ENCODE data around the gene VAV3. TPM values are rescaled to one million over a fixed set of nuclear protein-coding genes. Genes with fewer than 3 reads are reported as not detected.

Gene VAV3
- total and polyA plus RNA-seq, 4 donors, result 1.7 to 14.4 (median 7.6) TPM

DNA sequence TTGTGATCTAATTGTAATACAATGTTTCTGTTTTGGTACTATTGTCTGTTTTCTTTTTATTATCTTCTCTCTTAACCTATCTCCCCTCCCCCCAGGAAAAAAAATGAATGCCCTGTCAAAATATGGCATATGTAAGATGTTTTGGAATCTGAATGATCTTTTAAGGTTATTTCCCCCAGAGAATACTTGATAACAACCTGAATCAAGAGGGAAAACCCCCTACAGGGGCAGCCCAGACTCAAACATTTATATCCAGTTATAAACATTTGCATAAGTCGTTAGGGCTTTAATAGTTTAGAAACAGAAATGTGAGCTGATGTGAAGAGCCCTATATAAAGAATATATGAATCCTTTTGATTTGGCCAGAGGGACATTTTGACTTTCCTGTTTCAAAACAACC lies 169.5 kb downstream of the VAV3 start:
- Histone ChIP-seq H3K9ac (ENCODE audit: insufficient read depth in 1 of 2, low read length in 2 of 2) (no peak overlapping the region), H3K9me3 (ENCODE audit: control insufficient read depth in 4 of 4, insufficient read depth in 3 of 4, low read length in 3 of 4) (no peaks in the 10 kb centered on the region), H3K4me1 (ENCODE audit: control insufficient read depth in 5 of 5, insufficient read depth in 5 of 5, low read length in 5 of 5) (no peaks in the 10 kb centered on the region), H3K27ac (ENCODE audit: low read depth in 1 of 2, low read length in 1 of 2) (no peak overlapping the region), H3K27me3 (ENCODE audit: control insufficient read depth in 3 of 3, insufficient read depth in 3 of 3, low read length in 2 of 3) (no peaks in the 10 kb centered on the region), H3K36me3 (ENCODE audit: control insufficient read depth in 4 of 4, insufficient read depth in 4 of 4, low read length in 4 of 4) (no peaks in the 10 kb centered on the region), H3K4me3 (no peak overlapping the region)
- DNase-seq (no peak), ATAC-seq (ENCODE audit: insufficient read depth, low FRiP score) (no peak)
- TF ChIP-seq, protein P1, sequence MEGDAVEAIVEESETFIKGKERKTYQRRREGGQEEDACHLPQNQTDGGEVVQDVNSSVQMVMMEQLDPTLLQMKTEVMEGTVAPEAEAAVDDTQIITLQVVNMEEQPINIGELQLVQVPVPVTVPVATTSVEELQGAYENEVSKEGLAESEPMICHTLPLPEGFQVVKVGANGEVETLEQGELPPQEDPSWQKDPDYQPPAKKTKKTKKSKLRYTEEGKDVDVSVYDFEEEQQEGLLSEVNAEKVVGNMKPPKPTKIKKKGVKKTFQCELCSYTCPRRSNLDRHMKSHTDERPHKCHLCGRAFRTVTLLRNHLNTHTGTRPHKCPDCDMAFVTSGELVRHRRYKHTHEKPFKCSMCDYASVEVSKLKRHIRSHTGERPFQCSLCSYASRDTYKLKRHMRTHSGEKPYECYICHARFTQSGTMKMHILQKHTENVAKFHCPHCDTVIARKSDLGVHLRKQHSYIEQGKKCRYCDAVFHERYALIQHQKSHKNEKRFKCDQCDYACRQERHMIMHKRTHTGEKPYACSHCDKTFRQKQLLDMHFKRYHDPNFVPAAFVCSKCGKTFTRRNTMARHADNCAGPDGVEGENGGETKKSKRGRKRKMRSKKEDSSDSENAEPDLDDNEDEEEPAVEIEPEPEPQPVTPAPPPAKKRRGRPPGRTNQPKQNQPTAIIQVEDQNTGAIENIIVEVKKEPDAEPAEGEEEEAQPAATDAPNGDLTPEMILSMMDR (IDR thresholded peaks at IDR 0.05; ENCODE audit: control extremely low read depth, extremely low read depth), result no peak
- 58 to 60% methylated on average over 1 of the region's 1 CpG for WGBS, 2 donors

- Histone ChIP-seq H3K9ac (ENCODE audit: insufficient read depth in 1 of 2, low read length in 2 of 2) (no peak overlapping the region), H3K36me3 (ENCODE audit: control insufficient read depth in 4 of 4, insufficient read depth in 4 of 4, low read length in 4 of 4) (no peaks in the 10 kb centered on the region), H3K4me1 (ENCODE audit: control insufficient read depth in 5 of 5, insufficient read depth in 5 of 5, low read length in 5 of 5) (no peaks in the 10 kb centered on the region), H3K27me3 (ENCODE audit: control insufficient read depth in 3 of 3, insufficient read depth in 3 of 3, low read length in 2 of 3) (no peaks in the 10 kb centered on the region), H3K9me3 (ENCODE audit: control insufficient read depth in 4 of 4, insufficient read depth in 3 of 4, low read length in 3 of 4) (no peaks in the 10 kb centered on the region), H3K27ac (ENCODE audit: low read depth in 1 of 2, low read length in 1 of 2) (no peak overlapping the region), H3K4me3 (no peak overlapping the region)
- ATAC-seq (ENCODE audit: insufficient read depth, low FRiP score), result no peak
- TF ChIP-seq, protein P1 (IDR thresholded peaks at IDR 0.05; ENCODE audit: control extremely low read depth, extremely low read depth), result no peak
- no peak for DNase-seq
- WGBS, 2 donors, result 87 to 88% methylated on average over 2 of the region's 2 CpGs
Measured at GRCh38 chr1:107794571-107794970, 170.4 kb downstream of the VAV3 start.

DNA sequence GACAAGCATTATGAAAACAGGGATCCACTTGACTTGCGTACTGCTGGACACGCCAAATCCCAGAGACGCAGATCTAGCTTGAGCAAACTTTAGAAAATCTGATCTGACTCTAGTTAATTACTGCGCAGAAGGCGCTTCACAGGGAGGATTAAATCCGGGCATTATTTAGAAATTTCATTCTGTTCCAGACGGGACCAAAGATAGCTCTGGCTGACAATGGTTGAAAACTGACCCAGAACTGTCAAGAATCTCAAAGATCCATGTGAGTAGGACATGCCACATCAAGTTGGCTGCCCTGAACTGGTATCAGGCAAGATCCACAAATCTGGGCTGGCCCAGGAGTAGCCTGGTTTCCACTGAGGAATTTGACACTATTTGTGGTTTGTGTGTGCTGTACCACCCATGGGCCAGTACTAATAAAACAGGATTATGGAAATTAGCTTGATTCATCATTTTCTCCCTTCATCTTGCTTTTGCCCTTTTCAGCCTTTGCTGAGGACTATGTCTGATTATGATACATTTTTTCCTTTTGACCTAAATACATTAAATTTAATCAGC lies 171.0 kb downstream of the VAV3 start:
- Histone ChIP-seq H3K4me1 (ENCODE audit: control insufficient read depth in 5 of 5, insufficient read depth in 5 of 5, low read length in 5 of 5) (peaks cover 0 to under 1% (median 0%) of the 10 kb centered on the region in 5 donors), H3K9ac (ENCODE audit: insufficient read depth in 1 of 2, low read length in 2 of 2) (no peak overlapping the region), H3K27ac (ENCODE audit: low read depth in 1 of 2, low read length in 1 of 2) (no peak overlapping the region), H3K4me3 (no peak overlapping the region), H3K9me3 (ENCODE audit: control insufficient read depth in 4 of 4, insufficient read depth in 3 of 4, low read length in 3 of 4) (no peaks in the 10 kb centered on the region), H3K27me3 (ENCODE audit: control insufficient read depth in 3 of 3, insufficient read depth in 3 of 3, low read length in 2 of 3) (no peaks in the 10 kb centered on the region), H3K36me3 (ENCODE audit: control insufficient read depth in 4 of 4, insufficient read depth in 4 of 4, low read length in 4 of 4) (no peaks in the 10 kb centered on the region)
- DNase-seq (no peak), ATAC-seq (ENCODE audit: insufficient read depth, low FRiP score) (no peak)
- 95 to 98% methylated on average over 7 of the region's 7 CpGs for WGBS, 2 donors
- TF ChIP-seq, protein P1 (IDR thresholded peaks at IDR 0.05; ENCODE audit: control extremely low read depth, extremely low read depth), result no peak

DNA sequence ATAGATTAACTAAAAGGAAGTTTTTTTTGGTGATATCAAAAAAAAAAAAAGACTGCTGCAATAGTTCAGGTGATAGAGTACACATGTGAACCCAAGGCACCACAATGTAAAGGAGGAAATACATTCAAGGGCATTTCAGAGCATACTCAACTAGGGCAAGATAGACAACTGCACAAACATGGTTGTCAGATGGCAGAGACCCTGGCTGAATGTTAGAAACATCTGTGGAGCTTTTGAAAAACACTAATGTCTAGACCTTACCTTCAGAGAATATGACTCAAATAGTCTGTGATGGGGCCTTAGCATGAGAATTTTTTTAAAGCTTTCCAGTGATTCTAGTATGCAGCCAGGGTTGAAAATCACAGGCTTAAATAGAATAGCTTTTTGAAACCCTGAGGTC lies 173.6 kb downstream of the VAV3 start:
- Histone ChIP-seq H3K27ac (ENCODE audit: low read depth in 1 of 2, low read length in 1 of 2) (no peak overlapping the region), H3K4me3 (no peak overlapping the region), H3K9ac (ENCODE audit: insufficient read depth in 1 of 2, low read length in 2 of 2) (no peak overlapping the region), H3K36me3 (ENCODE audit: control insufficient read depth in 4 of 4, insufficient read depth in 4 of 4, low read length in 4 of 4) (no peaks in the 10 kb centered on the region), H3K9me3 (ENCODE audit: control insufficient read depth in 4 of 4, insufficient read depth in 3 of 4, low read length in 3 of 4) (no peaks in the 10 kb centered on the region), H3K27me3 (ENCODE audit: control insufficient read depth in 3 of 3, insufficient read depth in 3 of 3, low read length in 2 of 3) (no peaks in the 10 kb centered on the region), H3K4me1 (ENCODE audit: control insufficient read depth in 5 of 5, insufficient read depth in 5 of 5, low read length in 5 of 5) (peaks cover 0 to 9% (median 2%) of the 10 kb centered on the region in 5 donors)
- no peak for DNase-seq
- ATAC-seq (ENCODE audit: insufficient read depth, low FRiP score), result no peak
- TF ChIP-seq, protein P1 (IDR thresholded peaks at IDR 0.05; ENCODE audit: control extremely low read depth, extremely low read depth), result no peak
